Endodermal cell (in vitro differentiated cells): ENCODE results near the gene SMNDC1. TPM values are rescaled to one million over a fixed set of nuclear protein-coding genes. Genes with fewer than 3 reads are reported as not detected.

Source experiments
- DNase-seq: peaks from one replicate; pipeline ENCODE4 v3.0.0-alpha.2; 2017
- H3K27ac ChIP-seq: 2 replicates; pipeline ENCODE4 v1.5.1; 2013; ENCODE audit warnings: mild to moderate bottlenecking, low read depth, low read length, moderate library complexity
- H3K27me3 ChIP-seq: 2 replicates; pipeline ENCODE4 v1.6.1; 2013; ENCODE audit warnings: mild to moderate bottlenecking, low read length, moderate library complexity; ENCODE audit not compliant: insufficient read depth, control insufficient read depth, poor library complexity, severe bottlenecking
- H3K36me3 ChIP-seq: 2 replicates; pipeline ENCODE4 v1.7.0; 2013; ENCODE audit warnings: mild to moderate bottlenecking, low read length, moderate library complexity; ENCODE audit not compliant: control insufficient read depth, insufficient read depth
- H3K4me1 ChIP-seq: one replicate; pipeline ENCODE4 v1.7.0; 2013; ENCODE audit warnings: low read length; ENCODE audit not compliant: control insufficient read depth, insufficient read depth
- H3K4me3 ChIP-seq: 2 replicates; pipeline ENCODE4 v1.5.1; 2013; ENCODE audit warnings: mild to moderate bottlenecking, low read length, moderate library complexity
- H3K9ac ChIP-seq: 2 replicates; pipeline ENCODE4 v1.6.1; 2013; ENCODE audit warnings: mild to moderate bottlenecking, low read length, moderate library complexity; ENCODE audit not compliant: poor library complexity, severe bottlenecking; ENCODE audit errors: extremely low read depth
- H3K9me3 ChIP-seq: 2 replicates; pipeline ENCODE4 v1.6.1; 2013; ENCODE audit warnings: mild to moderate bottlenecking, low read length, moderate library complexity; ENCODE audit not compliant: control insufficient read depth
- H3K27ac Mint-ChIP-seq: 2 replicates; pipeline ENCODE4 v1.8.0; 2020; ENCODE audit warnings: mixed read lengths
- H3K27me3 Mint-ChIP-seq: 2 replicates; pipeline ENCODE4 v1.8.0; 2021; ENCODE audit warnings: mild to moderate bottlenecking, mixed read lengths; ENCODE audit not compliant: insufficient read depth
- H3K36me3 Mint-ChIP-seq: 2 replicates; pipeline ENCODE4 v1.8.0; 2020; ENCODE audit warnings: low read depth, mixed read lengths
- H3K4me1 Mint-ChIP-seq: 2 replicates; pipeline ENCODE4 v1.8.0; 2020; ENCODE audit warnings: mixed read lengths
- H3K4me3 Mint-ChIP-seq: 2 replicates; pipeline ENCODE4 v1.8.0; 2020; ENCODE audit warnings: mild to moderate bottlenecking, moderate library complexity, mixed read lengths
- H3K9me3 Mint-ChIP-seq: 2 replicates; pipeline ENCODE4 v1.8.0; 2020; ENCODE audit warnings: mild to moderate bottlenecking, mixed read lengths
- CTCF ChIP-seq: fragments of 200-600 bp; sonication (generic); conservative IDR thresholded peaks from 2 replicates; pipeline ENCODE4 v1.5.0; 2021; ENCODE audit warnings: antibody characterized with exemption, mild to moderate bottlenecking
- WGBS, 2 experiments: methylation state at CpG; one replicate each; pipeline versions ENCODE4 v1.1.5 to v1.1.7; 2013; ENCODE audit warnings: missing lambda C conversion rate in 2 of 2, mixed read lengths in 1 of 2; ENCODE audit not compliant: insufficient coverage in 1 of 2, insufficient read length in 1 of 2; 5-methylcytosine and 5-hydroxymethylcytosine counted together
- total RNA-seq, 2 donors: library from RNA; stranded (reverse); fragmentation: NEBNext Ultra II Directional in 1 of 2; extraction: Animal tissue kit (Norgen Biotek cat#: 25700) in 1 of 2; gene quantifications; 2 replicates in 1 of 2; 3 replicates in 1 of 2; pipeline ENCODE4 v1.2.1, GENCODE V29; 2021

Gene SMNDC1
- total RNA-seq, 2 donors from 2014 or later = 52.9 to 65.6 TPM

GRCh38 chr10:110244550-110244949 lies 60.2 kb downstream of the SMNDC1 start:
- Mint-ChIP-seq H3K27ac (no peak overlapping the region), H3K36me3 (peaks cover 27% of the 10 kb centered on the region), H3K4me1 (peaks cover 28% of the 10 kb centered on the region), H3K9me3 (no peaks in the 10 kb centered on the region), H3K27me3 (no peaks in the 10 kb centered on the region), H3K4me3 (no peak overlapping the region)
- Histone ChIP-seq H3K9ac (no peak overlapping the region), H3K9me3 (no peaks in the 10 kb centered on the region), H3K36me3 (peaks cover 28% of the 10 kb centered on the region), H3K4me3 (no peak overlapping the region), H3K27me3 (no peaks in the 10 kb centered on the region), H3K27ac (no peak overlapping the region), H3K4me1 (peaks cover 25% of the 10 kb centered on the region)
- DNase-seq = no peak
- TF ChIP-seq CTCF = no peak
- 93% methylated on average over 3 of the region's 3 CpGs; no CpG with 5 or more reads in 1 of the 2 experiments for WGBS, 2 experiments

GRCh38 chr10:110242511-110242910 lies 62.2 kb downstream of the SMNDC1 start:
- WGBS, 2 experiments = 93 to 100% methylated on average over 1 of the region's 1 CpG
- Mint-ChIP-seq H3K27me3 (no peaks in the 10 kb centered on the region), H3K36me3 (peaks cover 28% of the 10 kb centered on the region), H3K4me3 (no peak overlapping the region), H3K27ac (no peak overlapping the region), H3K9me3 (no peaks in the 10 kb centered on the region), H3K4me1 (peaks cover 28% of the 10 kb centered on the region)
- Histone ChIP-seq H3K4me3 (peak overlapping the region; percentile 43), H3K36me3 (peaks cover 28% of the 10 kb centered on the region), H3K27ac (no peak overlapping the region), H3K9ac (no peak overlapping the region), H3K27me3 (no peaks in the 10 kb centered on the region), H3K4me1 (peaks cover 22% of the 10 kb centered on the region), H3K9me3 (no peaks in the 10 kb centered on the region)
- TF ChIP-seq CTCF = no peak
- no peak for DNase-seq

DNA sequence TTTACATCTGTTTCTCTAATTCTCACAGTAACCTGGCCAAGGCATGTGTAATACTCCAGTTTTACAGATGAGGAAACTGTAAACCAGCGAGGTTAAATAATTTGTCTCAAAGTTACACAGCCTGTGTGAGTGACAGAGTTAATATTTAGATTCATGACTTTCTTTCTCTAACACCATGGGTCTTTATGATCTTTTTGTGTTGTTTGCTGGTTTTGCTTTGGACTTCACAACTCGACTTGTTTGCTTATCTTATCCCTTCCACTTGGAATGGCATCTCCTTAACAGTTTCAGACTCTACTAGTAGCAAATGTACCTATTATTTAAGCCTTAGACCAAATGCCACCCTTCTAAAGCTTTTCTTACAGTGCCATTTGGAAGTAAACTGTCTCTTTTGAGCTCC lies 62.9 kb downstream of the SMNDC1 start:
- peaks cover 28% of the 10 kb centered on the region for H3K4me1 Mint-ChIP-seq
- peaks cover 34% of the 10 kb centered on the region for H3K36me3 ChIP-seq
- no peak overlapping the region for H3K27ac ChIP-seq
- H3K27ac Mint-ChIP-seq = peak overlapping the region; percentile 13
- H3K9me3 ChIP-seq = no peaks in the 10 kb centered on the region
- H3K4me3 ChIP-seq = peak overlapping the region; percentile 43
- 71 to 100% methylated on average over 1 to 2 of the region's 2 CpGs for WGBS, 2 experiments
- H3K27me3 Mint-ChIP-seq = no peaks in the 10 kb centered on the region
- H3K9ac ChIP-seq = peak overlapping the region; percentile 9
- H3K4me3 Mint-ChIP-seq = no peak overlapping the region
- peaks cover 28% of the 10 kb centered on the region for H3K36me3 Mint-ChIP-seq
- no peak for DNase-seq
- peaks cover 22% of the 10 kb centered on the region for H3K4me1 ChIP-seq
- H3K27me3 ChIP-seq = no peaks in the 10 kb centered on the region
- no peak for TF ChIP-seq CTCF
- no peaks in the 10 kb centered on the region for H3K9me3 Mint-ChIP-seq
